ENCODE measurements around the gene RPTOR.

The RPTOR gene

DNA sequence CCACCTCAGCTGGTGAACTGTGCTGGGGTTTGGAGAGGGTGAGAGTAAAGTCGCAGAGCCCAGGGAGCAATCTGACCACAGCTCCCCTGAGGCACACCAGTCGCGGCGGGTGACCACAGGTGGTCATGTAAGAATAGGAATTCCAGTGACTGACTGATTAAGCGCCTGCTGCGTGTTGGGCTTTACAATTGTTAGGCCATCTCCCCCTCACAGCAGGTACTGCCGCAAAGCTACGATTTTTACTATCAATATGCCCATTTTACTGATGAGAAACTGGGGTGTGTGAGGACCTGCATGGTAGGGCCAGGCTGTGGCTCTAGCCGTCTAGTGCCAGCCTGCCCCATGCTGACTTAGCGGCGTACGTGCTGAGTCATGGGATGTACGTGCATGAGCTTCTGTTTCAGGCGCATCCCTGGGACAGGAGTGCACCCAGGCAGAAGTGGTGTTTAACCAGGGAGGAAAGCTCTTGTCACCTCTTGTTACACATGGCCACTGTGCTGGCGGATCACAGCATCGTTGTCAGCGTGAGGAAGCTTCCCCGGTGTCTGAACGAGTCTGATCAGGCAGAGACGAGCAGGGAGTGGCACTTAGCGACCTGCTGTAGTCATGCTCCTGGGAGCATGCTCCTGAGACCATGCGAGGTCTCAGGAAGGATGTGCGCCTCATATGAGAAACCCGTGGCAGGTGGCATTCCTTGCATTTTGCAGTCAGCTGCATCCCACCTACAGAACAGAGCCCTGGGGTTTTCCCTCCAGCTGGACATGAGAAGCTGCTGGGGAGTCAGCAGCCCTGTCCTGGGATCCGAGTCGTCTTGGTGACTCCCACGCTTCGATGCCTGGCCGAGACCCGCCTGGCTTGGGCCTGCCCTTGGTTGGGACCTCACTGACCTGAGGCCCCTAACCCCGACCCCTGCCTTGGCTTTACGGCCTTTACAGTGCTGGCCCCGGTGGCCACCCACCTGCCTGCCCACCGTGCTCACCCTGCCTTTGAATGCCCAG, 283.3 kb downstream of the RPTOR start:
- Mint-ChIP-seq H3K9me3 (no peaks in the 10 kb centered on the region), H3K27ac (no peak overlapping the region), H3K27me3 (no peaks in the 10 kb centered on the region), H3K4me3 (no peak overlapping the region), H3K4me1 (peaks cover 35% of the 10 kb centered on the region), H3K36me3 (ENCODE audit: low read depth) (peaks cover 13% of the 10 kb centered on the region)
- no peak for DNase-seq
- no peak for ATAC-seq

DNA sequence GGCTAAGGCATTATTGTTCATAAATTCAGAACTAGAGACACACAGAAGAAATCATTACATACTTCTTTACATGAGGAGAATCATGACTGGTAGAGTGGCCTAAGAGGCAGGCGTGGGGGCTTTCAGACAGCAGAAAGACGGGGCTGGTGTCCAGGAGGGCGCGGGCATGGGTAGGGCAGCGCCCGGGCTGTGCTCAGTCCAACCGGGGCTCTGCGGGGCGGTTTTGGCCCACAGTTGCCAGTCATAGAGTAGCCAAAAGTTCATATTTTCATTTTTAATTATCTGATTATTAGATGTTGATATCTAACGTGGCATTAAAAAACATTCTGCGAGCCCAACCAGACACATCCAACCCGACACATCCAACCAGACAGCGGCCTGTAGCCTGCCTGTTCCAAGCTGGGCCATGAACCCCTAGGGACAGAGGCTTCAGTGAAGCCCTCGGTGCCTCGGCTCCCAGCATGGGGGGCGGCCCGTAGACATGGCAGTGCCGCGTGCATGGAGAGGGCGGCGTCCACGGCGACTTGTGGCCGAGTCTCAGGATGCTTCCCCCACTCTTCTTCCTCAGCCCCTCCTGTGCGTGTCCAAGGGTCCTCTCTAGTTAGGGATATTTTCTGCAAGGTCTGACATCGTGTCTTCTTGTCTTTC, 284.7 kb downstream of the RPTOR start:
- Mint-ChIP-seq H3K36me3 (ENCODE audit: low read depth) (peaks cover 10% of the 10 kb centered on the region), H3K4me1 (peaks cover 45% of the 10 kb centered on the region), H3K4me3 (no peak overlapping the region), H3K27me3 (no peaks in the 10 kb centered on the region), H3K27ac (peak overlapping the region; percentile 23), H3K9me3 (no peaks in the 10 kb centered on the region)
- DNase-seq (no peak), ATAC-seq (no peak)

DNA sequence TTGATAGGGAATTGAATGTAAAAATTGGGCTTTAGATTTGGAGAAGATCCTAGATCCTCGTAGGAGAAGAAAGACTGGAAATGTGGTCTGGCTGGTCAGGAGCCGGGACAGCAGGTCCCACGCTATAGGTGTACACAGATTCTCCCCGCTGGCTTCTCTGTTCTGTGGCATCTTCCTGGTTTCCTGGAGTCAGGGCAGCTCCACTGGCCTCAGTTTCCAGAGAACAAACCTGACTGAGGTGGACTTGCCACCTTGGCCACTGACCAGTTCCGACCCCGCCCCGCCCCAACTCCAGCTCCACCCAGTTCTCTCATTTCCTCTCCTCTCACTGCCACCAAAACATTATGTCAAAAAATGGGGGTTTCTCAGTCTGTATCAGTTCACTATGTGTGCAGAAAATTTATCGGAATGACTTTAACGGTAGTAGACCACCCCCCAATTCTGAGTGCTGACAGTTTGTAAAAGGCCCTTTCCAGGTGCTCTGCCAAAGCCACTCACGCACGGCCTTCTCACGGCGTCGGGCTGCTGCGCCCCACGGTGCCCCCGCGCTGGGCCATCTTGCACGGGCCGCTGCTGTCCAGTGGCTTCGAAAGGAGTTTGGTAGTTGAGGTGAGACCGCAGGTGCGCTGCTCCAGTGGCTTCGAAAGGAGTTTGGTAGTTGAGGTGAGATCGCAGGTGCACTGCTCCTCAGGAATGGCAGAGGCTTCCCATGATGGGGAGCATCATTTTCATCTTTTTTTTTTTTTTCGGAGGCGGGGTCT, 285.6 kb downstream of the RPTOR start:
- H3K27me3 Mint-ChIP-seq = no peaks in the 10 kb centered on the region
- ATAC-seq (no peak), DNase-seq (no peak)
- H3K9me3 Mint-ChIP-seq = no peaks in the 10 kb centered on the region
- H3K27ac Mint-ChIP-seq = no peak overlapping the region
- H3K36me3 Mint-ChIP-seq (ENCODE audit: low read depth) = peaks cover 10% of the 10 kb centered on the region
- peaks cover 49% of the 10 kb centered on the region for H3K4me1 Mint-ChIP-seq
- H3K4me3 Mint-ChIP-seq = no peak overlapping the region

DNA sequence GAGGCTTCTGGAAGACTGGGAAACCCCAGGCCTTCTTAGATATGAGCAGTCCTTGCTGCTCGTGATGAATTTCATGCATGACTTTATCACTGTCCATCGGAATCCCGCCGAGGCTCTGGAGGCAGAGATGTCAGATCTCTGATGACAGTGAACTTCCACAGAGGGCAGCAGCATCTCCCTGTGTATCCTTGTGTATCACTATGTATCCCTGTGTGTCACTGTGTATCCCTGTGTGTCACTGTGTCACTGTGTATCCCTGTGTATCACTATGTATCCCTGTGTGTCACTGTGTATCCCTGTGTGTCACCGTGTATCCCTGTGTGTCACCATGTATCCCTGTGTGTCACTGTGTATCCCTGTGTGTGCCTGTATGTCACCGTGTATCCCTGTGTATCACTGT, 286.9 kb downstream of the RPTOR start:
- ATAC-seq = no peak
- no peaks in the 10 kb centered on the region for H3K9me3 Mint-ChIP-seq

DNA sequence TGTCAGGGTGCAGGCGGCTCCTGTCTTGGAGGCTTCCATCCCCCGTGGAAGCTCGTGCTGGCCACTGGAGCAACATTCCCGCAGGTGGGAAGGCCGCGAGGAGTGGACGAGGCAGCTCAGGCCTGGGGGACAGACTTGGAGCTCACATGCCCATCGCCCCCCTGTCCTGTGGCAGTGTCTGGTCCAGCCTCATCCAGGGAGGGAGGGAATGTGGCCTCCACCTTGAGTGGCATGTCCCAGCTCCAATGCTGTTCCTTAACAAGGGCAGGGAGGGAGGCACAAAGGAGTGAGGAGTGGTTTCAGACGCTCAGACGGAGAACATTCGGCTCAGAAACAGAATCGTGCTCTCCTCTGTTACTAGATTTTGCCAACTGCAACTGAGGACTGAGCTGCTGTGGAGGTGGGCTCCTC, 287.6 kb downstream of the RPTOR start:
- Mint-ChIP-seq H3K4me1 (peaks cover 46% of the 10 kb centered on the region), H3K27me3 (no peaks in the 10 kb centered on the region), H3K4me3 (peak overlapping the region; percentile 77), H3K27ac (peak overlapping the region; percentile 94), H3K36me3 (ENCODE audit: low read depth) (peaks cover 8% of the 10 kb centered on the region), H3K9me3 (no peaks in the 10 kb centered on the region)
- no peak for DNase-seq
- ATAC-seq = no peak

More for the DNA sequence above, 286.9 kb downstream of the RPTOR start:
- Mint-ChIP-seq H3K27ac (peak overlapping the region; percentile 74), H3K4me1 (peaks cover 52% of the 10 kb centered on the region), H3K36me3 (ENCODE audit: low read depth) (peaks cover 8% of the 10 kb centered on the region), H3K4me3 (peak overlapping the region; percentile 77), H3K27me3 (no peaks in the 10 kb centered on the region)
- DNase-seq = no peak

DNA sequence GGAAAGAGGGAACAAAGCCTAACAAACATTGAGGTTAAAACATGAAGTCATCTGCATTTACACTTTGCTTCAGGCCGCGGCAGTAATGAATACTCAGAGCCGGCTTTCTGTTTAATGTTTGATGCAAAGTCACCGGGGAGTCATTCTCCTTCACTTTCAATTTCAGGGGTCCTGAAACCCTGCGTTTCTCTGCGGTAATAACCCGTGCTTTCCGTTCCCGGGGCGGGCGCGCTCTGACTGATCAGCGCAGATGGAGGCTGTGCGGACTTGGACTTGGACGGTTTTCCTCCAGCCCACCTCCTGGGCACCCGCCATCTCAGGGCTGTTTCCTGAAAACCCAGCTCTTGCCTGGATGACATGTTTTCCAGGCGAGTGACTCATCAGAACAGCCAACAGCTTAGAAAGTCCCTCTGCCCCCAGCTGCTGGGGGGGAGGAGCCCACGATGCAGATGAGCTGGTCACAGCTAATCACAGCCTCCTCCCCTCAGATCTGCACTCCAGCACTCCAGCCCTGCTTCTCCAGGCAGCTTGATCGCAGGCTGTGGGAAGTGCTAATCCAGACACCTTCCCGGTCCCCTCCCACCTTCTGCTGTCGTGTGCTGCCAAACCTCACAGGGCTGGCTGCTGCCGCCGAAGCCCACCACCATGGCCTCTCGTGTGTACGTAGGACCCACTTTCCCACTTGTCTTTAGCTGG, 288.4 kb downstream of the RPTOR start:
- ATAC-seq (peak; percentile 92), DNase-seq (peak; percentile 81)
- Mint-ChIP-seq H3K4me1 (peaks cover 42% of the 10 kb centered on the region), H3K27me3 (no peaks in the 10 kb centered on the region), H3K27ac (peak overlapping the region; percentile 94), H3K36me3 (ENCODE audit: low read depth) (peaks cover 4% of the 10 kb centered on the region), H3K4me3 (peak overlapping the region; percentile 77), H3K9me3 (no peaks in the 10 kb centered on the region)

DNA sequence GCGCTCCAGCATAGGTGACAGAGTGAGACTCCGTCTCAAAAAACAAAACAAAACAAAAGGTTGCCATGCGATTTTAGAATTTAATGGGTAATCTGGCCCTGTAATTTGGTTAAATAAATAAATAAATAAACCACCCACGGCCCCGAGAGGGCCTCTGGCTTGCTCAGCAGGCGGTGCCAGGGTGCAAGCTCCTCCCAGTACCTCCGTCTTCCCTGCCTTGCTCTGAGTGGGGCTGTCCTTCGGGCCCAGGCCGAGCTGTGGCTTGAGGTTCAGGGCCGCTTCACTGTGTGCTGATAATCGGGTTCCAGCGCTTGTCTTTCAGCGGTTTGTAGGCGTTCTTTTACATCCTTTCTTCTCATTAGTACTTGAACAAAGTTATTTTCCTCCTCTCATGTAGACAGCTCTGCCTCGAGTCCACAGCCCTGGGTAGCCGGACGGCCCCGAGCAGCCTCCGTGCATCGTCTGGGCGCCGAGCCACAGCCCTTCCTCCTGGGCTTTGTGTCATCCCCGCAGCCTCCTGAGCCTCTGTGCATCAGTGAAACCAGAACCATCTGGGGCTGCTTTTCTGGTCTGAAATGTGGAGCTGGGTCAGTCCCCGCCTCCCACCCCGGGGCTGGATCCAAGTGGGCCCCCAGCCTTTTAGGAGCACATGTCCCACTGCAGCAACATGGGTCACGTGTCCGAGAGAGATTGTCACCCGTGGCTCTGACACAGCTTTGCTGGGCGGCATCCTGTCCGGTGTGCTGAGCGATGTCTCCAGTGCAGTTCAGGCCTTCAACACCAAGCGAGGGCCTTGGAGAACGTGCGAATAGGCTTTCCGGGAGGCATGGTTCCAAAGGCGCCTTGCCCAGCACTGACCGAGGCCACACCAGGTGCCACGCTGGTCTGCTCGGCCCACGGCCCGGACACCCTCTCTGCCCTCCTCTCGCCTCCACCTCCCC, 289.6 kb downstream of the RPTOR start:
- H3K36me3 Mint-ChIP-seq (ENCODE audit: low read depth) = peaks cover 4% of the 10 kb centered on the region
- ATAC-seq (no peak), DNase-seq (no peak)
- no peak overlapping the region for H3K4me3 Mint-ChIP-seq
- no peaks in the 10 kb centered on the region for H3K27me3 Mint-ChIP-seq
- peaks cover 42% of the 10 kb centered on the region for H3K4me1 Mint-ChIP-seq
- H3K27ac Mint-ChIP-seq = peak overlapping the region; percentile 94
- no peaks in the 10 kb centered on the region for H3K9me3 Mint-ChIP-seq

DNA sequence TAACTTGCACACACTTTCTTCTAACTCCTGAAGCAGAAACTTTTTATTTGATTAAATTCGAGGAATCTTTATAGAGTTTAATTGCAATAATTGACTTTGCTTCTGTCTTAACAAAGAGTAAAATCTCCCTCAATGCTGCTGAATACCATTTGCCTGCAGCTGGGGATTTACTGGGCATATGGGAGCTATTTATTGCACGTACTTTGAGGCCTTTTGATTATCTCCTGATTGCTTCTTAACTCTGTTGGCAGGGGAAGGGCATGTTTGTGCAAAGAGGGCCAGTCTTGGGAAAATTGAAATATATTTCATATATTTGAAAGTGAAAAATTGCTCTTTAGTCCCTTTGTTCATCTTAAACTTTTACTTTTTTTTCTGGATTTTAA, 290.2 kb downstream of the RPTOR start:
- Mint-ChIP-seq H3K27ac (no peak overlapping the region), H3K27me3 (no peaks in the 10 kb centered on the region), H3K4me1 (peaks cover 42% of the 10 kb centered on the region), H3K4me3 (no peak overlapping the region), H3K9me3 (no peaks in the 10 kb centered on the region), H3K36me3 (ENCODE audit: low read depth) (peaks cover 4% of the 10 kb centered on the region)
- no peak for DNase-seq
- no peak for ATAC-seq

DNA sequence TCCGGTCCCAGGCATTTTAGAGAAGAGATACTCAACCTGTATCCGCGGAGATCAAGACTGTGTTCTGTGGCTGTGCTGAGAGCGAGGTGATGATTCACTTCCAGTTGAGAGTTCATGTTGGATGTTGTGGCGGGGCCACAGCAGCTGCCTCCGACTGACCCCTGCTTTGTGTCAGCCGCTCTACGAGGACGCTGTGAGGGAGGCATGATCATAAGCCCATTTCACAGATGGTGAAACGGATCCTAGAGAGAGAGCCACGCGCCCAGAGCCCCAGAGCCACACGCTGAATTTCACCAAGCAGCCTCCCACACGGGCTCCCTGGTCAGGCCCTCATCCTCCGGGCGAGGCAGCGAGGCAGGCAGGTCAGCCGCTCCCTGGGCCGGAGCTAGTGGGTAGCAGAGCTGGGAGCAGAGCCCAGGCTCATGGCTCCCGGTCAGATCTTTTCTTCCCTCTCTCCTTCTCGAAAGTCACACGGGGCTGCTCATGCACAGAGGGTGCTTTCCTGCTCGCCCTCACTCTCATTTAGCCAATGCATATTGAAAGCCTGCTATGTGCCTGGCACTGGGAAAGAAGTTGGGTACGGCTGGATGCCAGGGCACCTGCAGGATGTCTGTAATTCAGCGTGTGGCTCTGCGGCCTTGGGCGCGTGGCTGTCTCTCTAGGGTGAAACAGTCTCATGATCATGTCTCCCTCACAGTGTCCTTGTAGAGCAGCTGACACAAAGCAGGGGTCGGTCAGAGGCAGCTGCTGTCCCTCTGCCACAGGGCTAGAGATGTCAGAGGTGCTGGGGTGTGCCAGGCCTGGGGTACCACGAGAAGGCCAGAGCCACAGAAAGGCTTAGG, 291.4 kb downstream of the RPTOR start:
- Mint-ChIP-seq H3K4me1 (peaks cover 39% of the 10 kb centered on the region), H3K4me3 (no peak overlapping the region), H3K27me3 (no peaks in the 10 kb centered on the region), H3K9me3 (no peaks in the 10 kb centered on the region), H3K27ac (peak overlapping the region; percentile 62), H3K36me3 (ENCODE audit: low read depth) (peaks cover 2% of the 10 kb centered on the region)
- ATAC-seq = no peak
- no peak for DNase-seq

DNA sequence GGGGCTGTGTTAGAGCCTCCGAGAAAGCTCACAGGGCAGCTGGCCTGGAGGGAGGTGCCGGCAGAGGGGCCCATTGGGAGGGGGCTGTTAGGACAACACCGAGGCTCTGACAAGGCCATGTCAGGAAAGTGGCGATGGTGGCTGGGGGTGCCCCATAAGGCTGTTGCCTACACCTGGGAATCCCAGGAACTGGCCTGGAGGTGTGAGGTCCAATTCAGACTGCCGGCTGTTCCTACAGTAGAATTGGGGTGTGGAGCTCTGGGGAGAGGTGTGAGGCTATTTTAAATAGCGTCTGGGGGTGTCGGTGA, 292.0 kb downstream of the RPTOR start:
- H3K36me3 Mint-ChIP-seq (ENCODE audit: low read depth) = peaks cover 2% of the 10 kb centered on the region
- no peak for ATAC-seq
- H3K4me1 Mint-ChIP-seq = peaks cover 33% of the 10 kb centered on the region
- no peaks in the 10 kb centered on the region for H3K9me3 Mint-ChIP-seq
- DNase-seq = no peak
- H3K27me3 Mint-ChIP-seq = no peaks in the 10 kb centered on the region
- no peak overlapping the region for H3K4me3 Mint-ChIP-seq
- H3K27ac Mint-ChIP-seq = peak overlapping the region; percentile 39

DNA sequence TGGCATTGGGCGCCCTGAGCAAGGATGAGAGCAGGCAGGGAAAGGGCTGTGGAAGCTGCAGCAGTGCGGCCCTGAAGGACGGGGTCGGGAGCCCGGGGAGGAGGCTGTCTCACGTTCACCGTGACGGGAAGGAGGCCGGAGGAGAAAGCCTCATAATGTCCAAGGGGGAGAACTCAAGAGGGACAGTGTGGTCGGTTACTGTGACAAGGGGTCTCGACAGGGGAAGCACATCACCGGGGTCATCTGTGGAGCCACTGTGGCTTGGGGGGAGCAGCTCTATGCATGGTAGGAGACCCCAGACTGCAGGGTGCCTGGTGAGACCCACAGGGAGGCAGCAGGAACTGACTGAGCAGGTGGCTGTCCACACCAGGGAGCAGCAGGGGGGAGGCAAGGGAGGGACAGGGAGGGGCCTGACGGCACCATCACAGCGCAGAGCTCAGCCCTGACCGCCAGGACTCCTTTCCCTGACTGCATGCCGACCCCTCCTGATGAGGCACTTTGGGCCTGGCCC, 292.4 kb downstream of the RPTOR start:
- ATAC-seq = no peak
- Mint-ChIP-seq H3K27ac (peak overlapping the region; percentile 39), H3K4me1 (peaks cover 29% of the 10 kb centered on the region), H3K4me3 (no peak overlapping the region), H3K9me3 (no peaks in the 10 kb centered on the region), H3K36me3 (ENCODE audit: low read depth) (peaks cover 2% of the 10 kb centered on the region), H3K27me3 (no peaks in the 10 kb centered on the region)
- no peak for DNase-seq

DNA sequence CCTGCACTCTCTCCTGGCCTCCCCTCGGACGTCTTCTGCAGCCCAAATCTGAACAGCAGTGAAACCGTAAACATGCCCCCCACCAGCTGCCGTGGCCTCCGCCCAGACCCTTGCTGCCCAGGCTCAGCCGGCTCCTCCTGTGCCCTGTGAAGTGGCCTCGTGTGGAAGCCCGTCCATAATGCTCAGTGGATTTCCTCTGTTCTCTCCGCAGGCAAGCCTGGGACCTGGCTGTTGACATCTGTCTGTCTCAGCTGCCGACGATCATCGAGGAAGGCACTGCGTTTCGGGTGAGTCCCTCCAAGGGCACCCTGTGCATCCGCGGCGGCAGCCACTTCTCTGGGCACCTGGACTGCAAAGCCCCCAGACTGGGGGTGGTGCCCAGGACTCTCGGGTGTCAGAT, 293.1 kb downstream of the RPTOR start:
- no peaks in the 10 kb centered on the region for H3K27me3 Mint-ChIP-seq
- no peak overlapping the region for H3K4me3 Mint-ChIP-seq
- peaks cover 7% of the 10 kb centered on the region for H3K36me3 Mint-ChIP-seq (ENCODE audit: low read depth)
- no peak for DNase-seq
- H3K4me1 Mint-ChIP-seq = peaks cover 22% of the 10 kb centered on the region
- no peak for ATAC-seq
- H3K27ac Mint-ChIP-seq = no peak overlapping the region
- H3K9me3 Mint-ChIP-seq = no peaks in the 10 kb centered on the region
